OCI-LY3 (cell line): Measurements from ENCODE around the gene HSD3B1.
"Not testable (repeated sequence)": the region's sequence is repeated elsewhere in the genome, so short reads cannot be mapped to it uniquely, and the experiment has no call there.

Experiments
- CTCF ChIP-seq: fragments of 200-600, 300-600 bp; sonication (generic); IDR thresholded peaks from 2 replicates; pipeline ENCODE4 v1.5.1; 2014; ENCODE audit warnings: antibody characterized with exemption, low read length, low read depth
- EZH2phosphoT487 ChIP-seq: fragments of 200-600 bp; shearing (Covaris generic); IDR thresholded peaks from 2 replicates; pipeline ENCODE4 v1.6.1; 2018; ENCODE audit warnings: antibody characterized with exemption, mixed run types, low read depth

- TF ChIP-seq CTCF, EZH2phosphoT487: not testable (repeated sequence)
Measured at GRCh38 chr1:119517667-119518066, 10.7 kb downstream of the HSD3B1 start.
